ENCODE data around the gene CLTC. TPM values are rescaled to one million over a fixed set of nuclear protein-coding genes. Genes with fewer than 3 reads are reported as not detected.
A peak's percentile ranks its signal among the peaks of the same experiment; 100 is the strongest.

CLTC gene
- total and polyA plus RNA-seq, 10 of the 15 experiments (the other 5 are each of a cell fraction or from before 2014, with no cell fraction given) = 77.5 to 188 (median 129) TPM

DNA sequence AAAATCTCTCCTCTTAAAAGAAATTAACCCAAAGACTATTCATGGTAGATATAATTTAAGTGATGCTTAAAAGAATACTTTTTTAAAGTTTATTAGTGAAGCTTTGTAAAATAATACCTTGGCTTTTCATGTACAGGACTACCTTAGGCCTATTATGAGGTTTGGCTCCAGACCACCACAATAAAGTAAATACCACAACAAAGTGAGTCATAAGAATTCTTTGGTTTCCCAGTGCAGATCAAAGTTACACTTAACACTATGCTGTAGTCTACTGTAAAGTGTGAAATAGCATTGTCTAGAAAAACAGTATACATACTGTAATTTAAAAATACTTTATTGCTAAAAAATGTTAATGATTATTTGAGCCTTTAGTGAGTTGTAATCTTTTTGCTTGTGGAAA, 31.7 kb downstream of the CLTC start:
- Histone ChIP-seq H3K9ac (ENCODE audit: control insufficient read depth, insufficient read depth, low read length) (no peak overlapping the region), H3K27ac (ENCODE audit: control insufficient read depth, insufficient read depth) (no peak overlapping the region), H3K9me3 (replicated peaks; ENCODE audit: control insufficient read depth, insufficient read depth, low read length) (no peaks in the 10 kb centered on the region; the same call in 2 of the 3 replicates), H3K4me1 (ENCODE audit: control insufficient read depth, insufficient read depth, low read length) (no peaks in the 10 kb centered on the region), H4K20me1 (ENCODE audit: control insufficient read depth, insufficient read depth) (no peaks in the 10 kb centered on the region), H3K27me3 (replicated peaks in 1 of 2; ENCODE audit: control insufficient read depth in 2 of 2, insufficient read depth in 2 of 2, low read length in 1 of 2) (no peaks in the 10 kb centered on the region), H3K79me2 (ENCODE audit: control insufficient read depth, insufficient read depth, low read length) (peaks cover 10% of the 10 kb centered on the region), H3K4me3 (no peak overlapping the region), H3K4me2 (ENCODE audit: control insufficient read depth, insufficient read depth) (no peak overlapping the region), H2AFZ (ENCODE audit: control insufficient read depth, low read depth, low read length) (no peak overlapping the region), H3K36me3 (ENCODE audit: control insufficient read depth in 2 of 2, insufficient read depth in 2 of 2, low read length in 1 of 2) (peaks cover 2 to 48% of the 10 kb centered on the region in 2 experiments)
- peak; percentile 51 for TF ChIP-seq RUNX3 (IDR thresholded peaks at IDR 0.05; ENCODE audit: low read length)
- TF ChIP-seq IKZF2 (IDR thresholded peaks at IDR 0.05) = no peak
- FAIRE-seq = no peak
- in situ Hi-C loops (cut with MboI) (no loop called here), intact Hi-C loops (cut with micrococcal nuclease; ENCODE audit: unreplicated experiment) (no loop called here)
- SMC1A ChIA-PET (ENCODE audit: uncharacterized antibody, unreplicated experiment) = interaction anchor here (1.7 to 1.8 kb wide), 2 partner anchors 8 to 19 kb away, joined by 4 to 6 read pairs; no protein-coding TSS in a partner anchor
- CTCF ChIA-PET = no interaction called here
- BruUV-seq (replicated peaks) = no TSS peak
- RAD21 ChIA-PET (ENCODE audit: unreplicated experiment) = no interaction called here
- no peak for DNase-seq (ENCODE audit: low read depth, low spot score)
- ATAC-seq = no peak
- POLR2A ChIA-PET = no interaction called here

GRCh38 chr17:59652119-59652518, 32.4 kb downstream of the CLTC start:
- Histone ChIP-seq H3K27me3 (replicated peaks in 1 of 2; ENCODE audit: control insufficient read depth in 2 of 2, insufficient read depth in 2 of 2, low read length in 1 of 2) (no peaks in the 10 kb centered on the region), H3K4me2 (ENCODE audit: control insufficient read depth, insufficient read depth) (no peak overlapping the region), H3K9ac (ENCODE audit: control insufficient read depth, insufficient read depth, low read length) (no peak overlapping the region), H3K27ac (ENCODE audit: control insufficient read depth, insufficient read depth) (no peak overlapping the region), H3K4me3 (no peak overlapping the region), H3K9me3 (replicated peaks; ENCODE audit: control insufficient read depth, insufficient read depth, low read length) (no peaks in the 10 kb centered on the region; the same call in 2 of the 3 replicates), H4K20me1 (ENCODE audit: control insufficient read depth, insufficient read depth) (no peaks in the 10 kb centered on the region), H2AFZ (ENCODE audit: control insufficient read depth, low read depth, low read length) (no peak overlapping the region), H3K36me3 (ENCODE audit: control insufficient read depth in 2 of 2, insufficient read depth in 2 of 2, low read length in 1 of 2) (peaks cover 2 to 49% of the 10 kb centered on the region in 2 experiments), H3K79me2 (ENCODE audit: control insufficient read depth, insufficient read depth, low read length) (peaks cover 6% of the 10 kb centered on the region), H3K4me1 (ENCODE audit: control insufficient read depth, insufficient read depth, low read length) (no peaks in the 10 kb centered on the region)
- no peak for FAIRE-seq
- RAD21 ChIA-PET (ENCODE audit: unreplicated experiment) = no interaction called here
- BruUV-seq (replicated peaks) = no TSS peak
- no peak for DNase-seq (ENCODE audit: low read depth, low spot score)
- TF ChIP-seq TARDBP (IDR thresholded peaks at IDR 0.05; ENCODE audit: borderline replicate concordance) (no peak), CHD1 (IDR thresholded peaks at IDR 0.05; ENCODE audit: low read depth, low read length) (no peak), RBBP5 (conservative IDR thresholded peaks at IDR 0.05) (no peak)
- TF ChIP-seq, protein P1, sequence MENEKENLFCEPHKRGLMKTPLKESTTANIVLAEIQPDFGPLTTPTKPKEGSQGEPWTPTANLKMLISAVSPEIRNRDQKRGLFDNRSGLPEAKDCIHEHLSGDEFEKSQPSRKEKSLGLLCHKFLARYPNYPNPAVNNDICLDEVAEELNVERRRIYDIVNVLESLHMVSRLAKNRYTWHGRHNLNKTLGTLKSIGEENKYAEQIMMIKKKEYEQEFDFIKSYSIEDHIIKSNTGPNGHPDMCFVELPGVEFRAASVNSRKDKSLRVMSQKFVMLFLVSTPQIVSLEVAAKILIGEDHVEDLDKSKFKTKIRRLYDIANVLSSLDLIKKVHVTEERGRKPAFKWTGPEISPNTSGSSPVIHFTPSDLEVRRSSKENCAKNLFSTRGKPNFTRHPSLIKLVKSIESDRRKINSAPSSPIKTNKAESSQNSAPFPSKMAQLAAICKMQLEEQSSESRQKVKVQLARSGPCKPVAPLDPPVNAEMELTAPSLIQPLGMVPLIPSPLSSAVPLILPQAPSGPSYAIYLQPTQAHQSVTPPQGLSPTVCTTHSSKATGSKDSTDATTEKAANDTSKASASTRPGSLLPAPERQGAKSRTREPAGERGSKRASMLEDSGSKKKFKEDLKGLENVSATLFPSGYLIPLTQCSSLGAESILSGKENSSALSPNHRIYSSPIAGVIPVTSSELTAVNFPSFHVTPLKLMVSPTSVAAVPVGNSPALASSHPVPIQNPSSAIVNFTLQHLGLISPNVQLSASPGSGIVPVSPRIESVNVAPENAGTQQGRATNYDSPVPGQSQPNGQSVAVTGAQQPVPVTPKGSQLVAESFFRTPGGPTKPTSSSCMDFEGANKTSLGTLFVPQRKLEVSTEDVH (IDR thresholded peaks at IDR 0.05; ENCODE audit: low read depth, partially characterized antibody) = no peak
- TF ChIP-seq, protein P2, sequence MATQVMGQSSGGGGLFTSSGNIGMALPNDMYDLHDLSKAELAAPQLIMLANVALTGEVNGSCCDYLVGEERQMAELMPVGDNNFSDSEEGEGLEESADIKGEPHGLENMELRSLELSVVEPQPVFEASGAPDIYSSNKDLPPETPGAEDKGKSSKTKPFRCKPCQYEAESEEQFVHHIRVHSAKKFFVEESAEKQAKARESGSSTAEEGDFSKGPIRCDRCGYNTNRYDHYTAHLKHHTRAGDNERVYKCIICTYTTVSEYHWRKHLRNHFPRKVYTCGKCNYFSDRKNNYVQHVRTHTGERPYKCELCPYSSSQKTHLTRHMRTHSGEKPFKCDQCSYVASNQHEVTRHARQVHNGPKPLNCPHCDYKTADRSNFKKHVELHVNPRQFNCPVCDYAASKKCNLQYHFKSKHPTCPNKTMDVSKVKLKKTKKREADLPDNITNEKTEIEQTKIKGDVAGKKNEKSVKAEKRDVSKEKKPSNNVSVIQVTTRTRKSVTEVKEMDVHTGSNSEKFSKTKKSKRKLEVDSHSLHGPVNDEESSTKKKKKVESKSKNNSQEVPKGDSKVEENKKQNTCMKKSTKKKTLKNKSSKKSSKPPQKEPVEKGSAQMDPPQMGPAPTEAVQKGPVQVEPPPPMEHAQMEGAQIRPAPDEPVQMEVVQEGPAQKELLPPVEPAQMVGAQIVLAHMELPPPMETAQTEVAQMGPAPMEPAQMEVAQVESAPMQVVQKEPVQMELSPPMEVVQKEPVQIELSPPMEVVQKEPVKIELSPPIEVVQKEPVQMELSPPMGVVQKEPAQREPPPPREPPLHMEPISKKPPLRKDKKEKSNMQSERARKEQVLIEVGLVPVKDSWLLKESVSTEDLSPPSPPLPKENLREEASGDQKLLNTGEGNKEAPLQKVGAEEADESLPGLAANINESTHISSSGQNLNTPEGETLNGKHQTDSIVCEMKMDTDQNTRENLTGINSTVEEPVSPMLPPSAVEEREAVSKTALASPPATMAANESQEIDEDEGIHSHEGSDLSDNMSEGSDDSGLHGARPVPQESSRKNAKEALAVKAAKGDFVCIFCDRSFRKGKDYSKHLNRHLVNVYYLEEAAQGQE (IDR thresholded peaks at IDR 0.05; ENCODE audit: low read depth, low read length) = no peak
- TF ChIP-seq, protein P3, sequence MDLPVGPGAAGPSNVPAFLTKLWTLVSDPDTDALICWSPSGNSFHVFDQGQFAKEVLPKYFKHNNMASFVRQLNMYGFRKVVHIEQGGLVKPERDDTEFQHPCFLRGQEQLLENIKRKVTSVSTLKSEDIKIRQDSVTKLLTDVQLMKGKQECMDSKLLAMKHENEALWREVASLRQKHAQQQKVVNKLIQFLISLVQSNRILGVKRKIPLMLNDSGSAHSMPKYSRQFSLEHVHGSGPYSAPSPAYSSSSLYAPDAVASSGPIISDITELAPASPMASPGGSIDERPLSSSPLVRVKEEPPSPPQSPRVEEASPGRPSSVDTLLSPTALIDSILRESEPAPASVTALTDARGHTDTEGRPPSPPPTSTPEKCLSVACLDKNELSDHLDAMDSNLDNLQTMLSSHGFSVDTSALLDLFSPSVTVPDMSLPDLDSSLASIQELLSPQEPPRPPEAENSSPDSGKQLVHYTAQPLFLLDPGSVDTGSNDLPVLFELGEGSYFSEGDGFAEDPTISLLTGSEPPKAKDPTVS (IDR thresholded peaks at IDR 0.05; ENCODE audit: low read depth, low read length) = no peak
- 100% methylated on average over 2 of the region's 2 CpGs for WGBS (ENCODE audit: insufficient coverage, insufficient replicate concordance, low lambda C conversion rate, missing lambda C conversion rate)
- CTCF ChIA-PET = no interaction called here
- in situ Hi-C loops (cut with MboI) = no loop called here
- intact Hi-C loops (cut with micrococcal nuclease; ENCODE audit: unreplicated experiment) = no loop called here
- SMC1A ChIA-PET (ENCODE audit: uncharacterized antibody, unreplicated experiment) = interaction anchor here (1.5 to 1.8 kb wide), 3 partner anchors 9 to 18 kb away, joined by 4 to 6 read pairs (median 5); no protein-coding TSS in a partner anchor
- POLR2A ChIA-PET = no interaction called here
- ATAC-seq = no peak
